Heart right ventricle (tissue), 16 donors: ENCODE data around the gene EXOSC7. TPM values are rescaled to one million over a fixed set of nuclear protein-coding genes. Genes with fewer than 3 reads are reported as not detected.
A peak's percentile ranks its signal among the peaks of the same experiment; 100 is the strongest.

Experiments
- ATAC-seq, 8 donors: fragments of 200-7000 bp; cut with Tn5 transposase; one replicate each; pipeline ENCODE4 v1.9.1; 2020; ENCODE audit warnings: mild to moderate bottlenecking in 8 of 8, moderate library complexity in 8 of 8, moderate number of reproducible peaks in 1 of 8
- DNase-seq, 2 donors: peaks; one replicate each; pipeline ENCODE4 v3.0.0-alpha.2; 2020
- H3K27ac ChIP-seq, 10 donors: fragments of 200-600 bp; sonication (generic) in 2 of 10; one replicate each; pipeline versions ENCODE4 v1.5.0 to v1.8.0; 2020 to 2022; ENCODE audit warnings: mild to moderate bottlenecking in 3 of 10
- H3K27me3 ChIP-seq, 7 donors: fragments of 200-600 bp; one replicate each; pipeline ENCODE4 v1.8.0; 2021 to 2022; ENCODE audit warnings: mild to moderate bottlenecking in 2 of 7
- H3K36me3 ChIP-seq, 9 donors: fragments of 200-600 bp; sonication (generic) in 1 of 9; one replicate each; pipeline versions ENCODE4 v1.5.0 to v1.8.0; 2020 to 2022; ENCODE audit warnings: mild to moderate bottlenecking in 2 of 9
- H3K4me1 ChIP-seq, 9 donors: fragments of 200-600 bp; sonication (generic) in 1 of 9; one replicate each; pipeline versions ENCODE4 v1.5.0 to v1.8.0; 2020 to 2022; ENCODE audit warnings: mild to moderate bottlenecking in 4 of 9
- H3K4me3 ChIP-seq, 10 donors: fragments of 200-600 bp; sonication (generic) in 2 of 10; one replicate each; pipeline versions ENCODE4 v1.5.0 to v1.8.0; 2020 to 2022; ENCODE audit warnings: mild to moderate bottlenecking in 7 of 10, moderate library complexity in 2 of 10
- H3K9me3 ChIP-seq, 11 donors: fragments of 200-600 bp in 10 of 11; sonication (generic) in 2 of 11; one replicate each; pipeline versions ENCODE4 v1.5.0 to v1.8.0; 2013 to 2022; ENCODE audit warnings: mild to moderate bottlenecking in 2 of 11, control low read depth in 1 of 11, moderate library complexity in 1 of 11
- CTCF ChIP-seq, 9 donors: fragments of 200-600 bp; sonication (generic) in 2 of 9; IDR thresholded peaks; one replicate each; pipeline versions ENCODE4 v1.5.0 to v1.8.0; 2021 to 2022; ENCODE audit warnings: antibody characterized with exemption in 9 of 9, mild to moderate bottlenecking in 5 of 9, moderate library complexity in 1 of 9
- WGBS, 2 donors: extraction: QIAGEN DNeasy Blood & Tissue Kit; methylation state at CpG; one replicate each; pipeline ENCODE4 v1.1.7; 2013; ENCODE audit warnings: inconsistent platforms in 1 of 2; 5-methylcytosine and 5-hydroxymethylcytosine counted together
- intact Hi-C, 10 donors: fragments of 100-400 bp; cut with DNase I; formaldehyde crosslinking; loops; one replicate each; pipeline versions ENCODE4 v1.11.1 to v1.14.2; 2022
- polyA plus RNA-seq, 2 donors: library from polyadenylated mRNA; stranded (reverse); fragments of 200-250 nt; gene quantifications; one replicate each; pipeline ENCODE4 v1.2.3, GENCODE V29; 2013
- total RNA-seq, 10 donors: library from RNA; stranded (reverse); fragmentation: NEBNext Ultra II Directional in 3 of 10; extraction: Animal tissue kit (Norgen Biotek cat#: 25700) in 3 of 10; gene quantifications; one replicate each; pipeline versions ENCODE4 v1.2.1 to v1.2.4, GENCODE V29; 2021 to 2023
- donor health status: Arrhythmogenic right ventricular cardiomyopathy.
- donor health status: ischemic (EF 13 %, LVEDD 7.1; RV severe dilation, severe dysfunction).
- donor health status: healthy with polysubstance abuse.
- donor health status: DM: no; HTN: yes; CAD: no.
- donor health status: DM: no; HTN: no; CAD: no.
- donor health status: ischemic (EF 25% LVEDD 6.9; RV normal size, moderate dysfunction).
- donor health status: ischemic (EF 25% LVEDD 5.7; RV mildly dilated, moderate dysfunction).
- donor health status: healthy.
- donor health status: DM: yes; HTN: yes; CAD: no.
- donor health status: Ischemic cardiomyopathy.
- donor health status: ischemic (EF 35%, LVEDD 5.7; RV mildly dilated, moderate dysfunction).
- donor health status: nonischemic (EF 11% LVEDD 7.7; RV severe dilation, severe dysfunction).
- donor health status: DM: yes; HTN: yes; CAD: no.
- donor health status: PGD.
- donor health status: ischemic (EF 29% LVEDD 5.4; RV normal size, mild dysfunction).
- donor health status: nonischemic (EF 23%, LVEDD 6.1; RV moderate dilation, normal function).

EXOSC7 gene
- total and polyA plus RNA-seq, 12 donors, result 24.2 to 39.9 (median 32.1) TPM

GRCh38 chr3:45021524-45022297, 45.7 kb downstream of the EXOSC7 start:
- 59 to 65% methylated on average over 12 of the region's 12 CpGs for WGBS, 2 donors
- H3K4me3 ChIP-seq, result no peak overlapping the region
- H3K36me3 ChIP-seq, result no peaks in the 10 kb centered on the region
- peak overlapping the region in 8 of 10 donors; percentile 40 to 76 (median 68) for H3K27ac ChIP-seq
- ATAC-seq (peak; percentile 71 to 89 (median 82)), DNase-seq (peak; percentile 68 to 73)
- H3K27me3 ChIP-seq, result no peaks in the 10 kb centered on the region
- H3K9me3 ChIP-seq, result no peaks in the 10 kb centered on the region
- intact Hi-C loops, result loop anchor here in 1 of 10 donors (5.0 kb wide), 1 partner anchor 44 kb away; the partner anchor contains the start of genes EXOSC7 and ZDHHC3
- peaks cover 11 to 82% (median 41%) of the 10 kb centered on the region in 9 donors for H3K4me1 ChIP-seq
- no peak for TF ChIP-seq CTCF (IDR thresholded peaks at IDR 0.05)

- H3K27me3 ChIP-seq, result no peaks in the 10 kb centered on the region
- peaks cover 11 to 79% (median 54%) of the 10 kb centered on the region in 9 donors for H3K4me1 ChIP-seq
- TF ChIP-seq CTCF (IDR thresholded peaks at IDR 0.05), result no peak
- H3K9me3 ChIP-seq, result no peaks in the 10 kb centered on the region
- no peak overlapping the region for H3K4me3 ChIP-seq
- DNase-seq, result no peak
- H3K36me3 ChIP-seq, result no peaks in the 10 kb centered on the region
- peak overlapping the region in 2 of 10 donors; percentile 86 for H3K27ac ChIP-seq
- WGBS, 2 donors, result 65 to 77% methylated on average over 3 of the region's 3 CpGs
- no peak for ATAC-seq
- intact Hi-C loops, result loop anchor here in 1 of 10 donors (5.0 kb wide), 1 partner anchor 46 kb away; the partner anchor contains the start of genes EXOSC7 and ZDHHC3
Observed at GRCh38 chr3:45023675-45024074, 47.6 kb downstream of the EXOSC7 start.

GRCh38 chr3:45024542-45025255, 48.7 kb downstream of the EXOSC7 start:
- intact Hi-C loops, result loop anchor here in 2 of 10 donors (5.0 kb wide), 2 partner anchors 32 to 47 kb away; partner anchors contain the start of genes EXOSC7 (in 1 of the 2) and ZDHHC3 (in 1 of the 2)
- WGBS, 2 donors, result 51 to 61% methylated on average over 6 of the region's 6 CpGs
- peaks cover 11 to 84% (median 59%) of the 10 kb centered on the region in 9 donors for H3K4me1 ChIP-seq

More at GRCh38 chr3:45024542-45025255, 48.7 kb downstream of the EXOSC7 start:
- DNase-seq (peak in 1 of 2 donors; percentile 56), ATAC-seq (peak in 6 of 8 donors; percentile 1 to 28 (median 14))
- Histone ChIP-seq H3K9me3 (no peaks in the 10 kb centered on the region), H3K27me3 (no peaks in the 10 kb centered on the region), H3K27ac (peak overlapping the region; percentile 49 to 88 (median 84)), H3K36me3 (no peaks in the 10 kb centered on the region), H3K4me3 (no peak overlapping the region)
- TF ChIP-seq CTCF (IDR thresholded peaks at IDR 0.05), result no peak
